Type B pancreatic cell (in vitro differentiated cells): ENCODE measurements around the gene SLC23A2. TPM values are rescaled to one million over a fixed set of nuclear protein-coding genes. Genes with fewer than 3 reads are reported as not detected.

Experiments
- DNase-seq: peaks from one replicate; pipeline ENCODE4 v3.0.0; 2021; ENCODE audit warnings: mixed read lengths; ENCODE audit not compliant: unreplicated experiment; ENCODE audit errors: extremely low spot score
- H3K27ac Mint-ChIP-seq: 2 replicates; pipeline ENCODE4 v1.8.0; 2021; ENCODE audit warnings: mild to moderate bottlenecking, mixed read lengths
- H3K27me3 Mint-ChIP-seq: 2 replicates; pipeline ENCODE4 v1.8.0; 2021; ENCODE audit warnings: mixed read lengths
- H3K36me3 Mint-ChIP-seq: 2 replicates; pipeline ENCODE4 v1.8.0; 2021; ENCODE audit warnings: mixed read lengths
- H3K4me1 Mint-ChIP-seq: one replicate; pipeline ENCODE4 v1.8.0; 2021; ENCODE audit warnings: mixed read lengths; ENCODE audit not compliant: unreplicated experiment
- H3K4me3 Mint-ChIP-seq: 2 replicates; pipeline ENCODE4 v1.8.0; 2021; ENCODE audit warnings: mild to moderate bottlenecking, mixed read lengths
- H3K9me3 Mint-ChIP-seq: 2 replicates; pipeline ENCODE4 v1.8.0; 2021; ENCODE audit warnings: mixed read lengths
- CTCF ChIP-seq: fragments of 200-600 bp; sonication (generic); conservative IDR thresholded peaks from 2 replicates; pipeline ENCODE4 v1.5.0; 2021; ENCODE audit warnings: antibody characterized with exemption, mild to moderate bottlenecking
- total RNA-seq: library from RNA; stranded (reverse); gene quantifications from 2 replicates; pipeline ENCODE4 v1.2.1, GENCODE V29; 2021; ENCODE audit warnings: low replicate concordance

The SLC23A2 gene
- total RNA-seq, 1 donor from 2014 or later = 19.6 TPM

DNA sequence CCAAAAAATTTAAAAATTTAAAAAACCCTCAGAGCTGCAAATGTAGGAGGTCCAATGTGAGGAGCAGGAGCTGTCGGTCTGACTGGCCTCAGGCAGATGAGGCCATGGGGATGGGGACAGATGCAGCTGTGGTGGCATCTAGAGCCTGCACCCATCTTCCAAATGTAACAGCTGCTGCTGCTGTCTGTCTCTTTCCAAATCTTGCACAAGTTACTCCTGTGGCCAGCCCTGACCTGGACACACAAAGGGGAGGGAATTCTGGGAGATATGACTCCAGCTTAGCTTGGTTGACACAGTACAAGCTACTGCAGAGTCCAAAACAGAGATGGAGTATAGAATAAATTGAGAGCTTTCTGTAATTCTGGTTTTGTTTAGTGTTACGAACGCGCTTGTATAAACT lies 164.4 kb downstream of the SLC23A2 start:
- DNase-seq = no peak
- H3K4me1 Mint-ChIP-seq = peaks cover 12% of the 10 kb centered on the region
- no peak overlapping the region for H3K4me3 Mint-ChIP-seq
- no peak overlapping the region for H3K27ac Mint-ChIP-seq
- H3K27me3 Mint-ChIP-seq = peaks cover 6% of the 10 kb centered on the region
- TF ChIP-seq CTCF = no peak
- no peaks in the 10 kb centered on the region for H3K36me3 Mint-ChIP-seq
- H3K9me3 Mint-ChIP-seq = peaks cover 13% of the 10 kb centered on the region

DNA sequence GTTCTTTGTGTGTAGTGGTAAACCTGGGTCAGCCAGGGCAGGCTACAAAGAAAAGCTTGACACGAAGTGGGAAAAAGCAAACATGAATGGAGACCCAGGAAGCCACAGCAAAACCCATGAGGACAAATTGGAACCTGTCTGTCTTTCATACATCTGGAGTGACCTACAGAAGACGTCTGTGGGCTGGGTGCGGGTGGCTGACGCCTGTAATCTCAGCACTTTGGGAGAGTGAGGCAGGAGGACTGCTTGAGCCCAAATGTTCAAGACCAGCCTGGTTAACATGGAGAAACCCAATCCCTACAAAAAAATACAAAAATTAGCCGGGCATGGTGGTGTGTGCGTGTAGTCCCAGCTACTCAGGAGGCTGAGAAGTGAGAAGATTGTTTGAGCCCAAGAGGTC lies 164.8 kb downstream of the SLC23A2 start:
- H3K36me3 Mint-ChIP-seq = no peaks in the 10 kb centered on the region
- peaks cover 12% of the 10 kb centered on the region for H3K4me1 Mint-ChIP-seq
- peaks cover 13% of the 10 kb centered on the region for H3K9me3 Mint-ChIP-seq
- H3K4me3 Mint-ChIP-seq = no peak overlapping the region
- TF ChIP-seq CTCF = no peak
- H3K27me3 Mint-ChIP-seq = peaks cover 6% of the 10 kb centered on the region
- no peak overlapping the region for H3K27ac Mint-ChIP-seq
- no peak for DNase-seq

- no peak for DNase-seq
- no peak for TF ChIP-seq CTCF
- H3K27ac Mint-ChIP-seq = no peak overlapping the region
- no peaks in the 10 kb centered on the region for H3K36me3 Mint-ChIP-seq
- H3K4me3 Mint-ChIP-seq = peak overlapping the region; percentile 10
- peaks cover 13% of the 10 kb centered on the region for H3K9me3 Mint-ChIP-seq
- H3K27me3 Mint-ChIP-seq = peaks cover 6% of the 10 kb centered on the region
- H3K4me1 Mint-ChIP-seq = peaks cover 12% of the 10 kb centered on the region
These were observed 165.8 kb downstream of the SLC23A2 start for GRCh38 chr20:4835244-4836177.

- Mint-ChIP-seq H3K27me3 (peaks cover 8% of the 10 kb centered on the region), H3K27ac (no peak overlapping the region), H3K4me3 (no peak overlapping the region), H3K9me3 (peaks cover 8% of the 10 kb centered on the region), H3K4me1 (peaks cover 25% of the 10 kb centered on the region), H3K36me3 (no peaks in the 10 kb centered on the region)
- DNase-seq = no peak
- no peak for TF ChIP-seq CTCF
These were observed 168.1 kb downstream of the SLC23A2 start for GRCh38 chr20:4833074-4833728.

DNA sequence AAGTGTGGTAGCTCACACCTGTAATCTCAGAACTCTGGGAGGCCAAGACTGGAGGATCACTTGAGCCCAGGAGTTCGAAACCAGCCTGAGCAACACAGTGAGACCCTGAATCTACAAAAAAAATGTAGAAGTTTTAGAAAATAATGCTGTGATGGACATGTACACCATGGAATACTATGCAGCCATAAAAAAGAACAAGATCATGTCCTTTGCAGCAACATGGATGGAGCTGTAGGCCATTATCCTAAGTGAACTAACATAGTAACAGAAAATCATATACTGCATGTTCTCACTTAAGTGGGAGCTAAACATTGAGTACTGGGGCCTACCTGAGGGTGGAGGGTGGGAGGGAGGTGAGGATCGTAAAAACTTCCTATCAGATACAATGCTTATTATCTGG lies 168.8 kb downstream of the SLC23A2 start:
- Mint-ChIP-seq H3K9me3 (peaks cover 3% of the 10 kb centered on the region), H3K27ac (no peak overlapping the region), H3K4me1 (peaks cover 25% of the 10 kb centered on the region), H3K4me3 (no peak overlapping the region), H3K36me3 (no peaks in the 10 kb centered on the region), H3K27me3 (peaks cover 6% of the 10 kb centered on the region)
- DNase-seq = no peak
- TF ChIP-seq CTCF = no peak
